H54 (cell line): ENCODE data around the gene ITIH3.
A peak's percentile ranks its signal among the peaks of the same experiment; 100 is the strongest.

Source experiments
- DNase-seq: peaks from one replicate; pipeline ENCODE4 v3.0.0; 2011; ENCODE audit warnings: low spot score, mixed read lengths; ENCODE audit not compliant: insufficient read length
- FAIRE-seq: peaks from 3 replicates; lab custom pipeline; 2011; peaks lifted over from hg19 to GRCh38; lab: Jason Lieb, UNC
- POLR2A ChIP-seq: IDR thresholded peaks from 2 replicates; pipeline ENCODE4 v1.6.1; 2011; ENCODE audit warnings: low read depth, mild to moderate bottlenecking, low read length

The ITIH3 gene

GRCh38 chr3:52794612-52795099 lies at the start of gene ITIH3:
Gene ITIH3, plus strand, starts transcription at chr3:52794796. Its CDS starts 8 bp downstream, at chr3:52794804.
- DNase-seq (no peak), FAIRE-seq (no peak)
- no peak for TF ChIP-seq POLR2A

- DNase-seq (no peak), FAIRE-seq (no peak)
Observed at GRCh38 chr3:52752045-52752660, 42.4 kb upstream of the ITIH3 start.

GRCh38 chr3:52754373-52754772 lies 40.2 kb upstream of the ITIH3 start:
- TF ChIP-seq POLR2A, result no peak
- DNase-seq (no peak), FAIRE-seq (no peak)

More at GRCh38 chr3:52752045-52752660, 42.4 kb upstream of the ITIH3 start:
- no peak for TF ChIP-seq POLR2A

- no peak for TF ChIP-seq POLR2A
- DNase-seq (no peak), FAIRE-seq (no peak)
Observed at GRCh38 chr3:52756141-52756540, 38.5 kb upstream of the ITIH3 start.

- DNase-seq (no peak), FAIRE-seq (no peak)
- no peak for TF ChIP-seq POLR2A
Observed at GRCh38 chr3:52763466-52763865, 31.1 kb upstream of the ITIH3 start.

- no peak for TF ChIP-seq POLR2A
- no peak for FAIRE-seq
- DNase-seq, result no peak
Observed at GRCh38 chr3:52769786-52770455, 24.7 kb upstream of the ITIH3 start.

- peak; percentile 69; the same call in 1 of the 2 replicates for TF ChIP-seq POLR2A
- peak; percentile 93 for DNase-seq
- peak; percentile 52 for FAIRE-seq
Observed at GRCh38 chr3:52770496-52771333, 23.9 kb upstream of the ITIH3 start, which contains the start of gene NEK4. Gene NEK4, minus strand, starts transcription at chr3:52770940. Its CDS starts 194 bp downstream, at chr3:52770746.

- DNase-seq (no peak), FAIRE-seq (no peak)
- TF ChIP-seq POLR2A, result no peak
Observed at GRCh38 chr3:52771334-52771681, 23.3 kb upstream of the ITIH3 start.

- no peak for TF ChIP-seq POLR2A
- no peak for DNase-seq
- no peak for FAIRE-seq
Observed at GRCh38 chr3:52771702-52772101, 22.9 kb upstream of the ITIH3 start.

- DNase-seq (no peak), FAIRE-seq (no peak)
- no peak for TF ChIP-seq POLR2A
Observed at GRCh38 chr3:52773361-52774065, 21.1 kb upstream of the ITIH3 start.

- DNase-seq (no peak), FAIRE-seq (no peak)
Observed at GRCh38 chr3:52774066-52774713, 20.4 kb upstream of the ITIH3 start.

GRCh38 chr3:52774901-52775864 lies 19.4 kb upstream of the ITIH3 start:
- no peak for DNase-seq
- no peak for TF ChIP-seq POLR2A
- FAIRE-seq, result no peak

More at GRCh38 chr3:52774066-52774713, 20.4 kb upstream of the ITIH3 start:
- TF ChIP-seq POLR2A, result no peak
